HG03135 (cell line): ENCODE measurements around the gene SPEF1.

Experiments
- ATAC-seq: cut with Tn5 transposase; IDR thresholded peaks from one replicate; pipeline ENCODE4 v1.9.1; 2021; ENCODE audit warnings: mild to moderate bottlenecking, moderate library complexity; ENCODE audit not compliant: unreplicated experiment

SPEF1 gene

DNA sequence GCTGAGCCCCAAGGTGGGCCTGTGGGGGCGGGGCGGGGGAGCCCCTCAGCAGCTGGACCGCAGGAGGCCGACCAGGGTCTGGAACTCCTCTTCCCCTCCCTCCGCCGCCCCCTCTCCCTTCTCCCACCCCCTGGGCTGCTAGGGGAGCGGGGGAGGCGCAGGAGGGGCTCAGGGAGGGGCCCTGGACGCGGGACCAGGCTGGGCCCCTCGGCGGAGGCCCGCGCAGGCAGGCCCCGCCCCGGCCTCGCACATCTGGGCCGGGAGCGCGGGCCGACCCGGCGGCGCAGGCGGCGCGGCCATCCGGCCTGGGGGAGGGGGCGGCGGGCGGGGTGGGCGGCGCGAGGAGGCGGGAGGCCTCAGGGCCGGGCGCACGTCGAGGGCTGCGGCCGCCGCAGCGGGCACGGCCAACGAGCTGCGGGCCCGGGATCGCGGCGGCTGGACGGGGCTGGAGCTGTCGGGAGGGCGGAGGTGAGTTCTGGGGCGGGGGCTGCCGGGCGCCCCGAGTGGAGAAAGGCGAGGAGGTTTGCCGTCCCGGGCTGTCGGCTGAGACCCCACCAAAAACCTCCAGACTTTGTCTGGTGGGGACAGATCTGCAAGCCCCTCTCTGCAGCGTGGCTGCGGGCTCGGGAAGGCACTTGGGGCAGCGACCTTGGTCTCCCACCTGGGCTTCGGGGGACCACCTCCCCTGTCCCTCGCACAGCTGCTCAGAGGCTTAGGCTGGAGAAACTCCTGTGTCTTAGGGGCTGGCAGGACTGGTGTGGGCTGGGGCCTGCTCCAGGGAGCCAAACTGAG is 48.7 kb downstream of the SPEF1 start, which contains the start of gene HSPA12B:
HSPA12B (plus strand) TSS at position 359 of the 792 bp plus-strand sequence. CDS start 5,990 bp downstream, outside the sequence.
- ATAC-seq = no peak

DNA sequence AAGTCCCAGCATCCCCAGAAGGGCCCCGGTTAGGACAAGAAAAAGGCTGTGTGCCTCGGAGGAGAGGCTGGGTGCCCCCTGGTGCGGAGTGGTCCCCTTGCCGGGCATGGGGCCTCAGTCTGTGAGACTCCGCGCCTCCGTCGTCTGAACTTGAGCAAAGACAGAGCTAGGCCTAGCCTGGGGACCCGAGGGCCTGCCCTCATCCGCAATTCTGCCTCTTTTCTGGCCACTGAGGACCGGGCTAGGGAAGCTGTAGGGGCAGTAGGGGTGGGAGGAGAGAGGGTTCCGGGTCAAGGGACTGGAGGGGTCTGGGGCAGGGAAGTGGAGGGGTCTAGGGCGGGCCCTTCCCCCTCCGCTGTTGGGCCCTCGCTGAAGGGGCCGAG is 49.3 kb downstream of the SPEF1 start:
- no peak for ATAC-seq

DNA sequence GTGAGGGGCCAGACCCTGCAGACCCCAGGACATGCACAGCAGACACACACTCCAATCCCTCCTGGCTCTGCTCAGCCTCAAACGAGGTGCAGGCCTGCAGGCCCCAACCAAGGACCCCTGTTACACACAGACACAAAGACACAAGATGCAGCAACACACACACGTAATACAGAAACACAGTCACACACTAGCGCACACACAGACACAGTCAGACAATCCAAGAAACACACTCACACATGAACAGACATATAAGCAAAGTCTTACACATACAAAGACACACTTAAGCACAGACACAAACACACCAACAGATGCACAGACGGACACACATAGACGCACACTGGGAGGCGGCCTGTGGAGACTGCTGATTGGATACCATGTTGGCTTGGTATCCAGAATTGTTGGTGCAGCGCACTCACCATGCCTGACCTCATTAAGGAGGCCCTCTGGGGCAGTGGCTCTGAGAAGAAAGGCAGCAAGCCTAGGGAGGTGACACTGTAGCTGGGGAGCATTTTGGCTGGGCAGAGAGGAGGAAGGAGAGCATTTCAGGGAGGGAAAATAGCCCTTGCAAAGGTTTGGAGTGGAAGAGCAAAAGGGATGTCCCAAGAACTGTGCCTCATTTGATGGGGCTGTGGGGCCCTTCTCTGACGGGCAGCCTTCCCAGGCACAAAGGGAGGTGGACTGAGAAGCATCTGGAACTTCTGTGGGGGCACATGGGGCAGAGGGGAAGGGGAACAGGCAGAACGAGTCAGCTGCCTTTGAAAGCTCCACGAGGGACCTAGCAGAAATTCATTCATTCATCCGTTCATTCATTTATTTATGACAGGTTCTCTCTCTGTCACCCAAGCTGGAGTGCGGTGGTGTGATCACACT is 50.2 kb downstream of the SPEF1 start:
- ATAC-seq = no peak

DNA sequence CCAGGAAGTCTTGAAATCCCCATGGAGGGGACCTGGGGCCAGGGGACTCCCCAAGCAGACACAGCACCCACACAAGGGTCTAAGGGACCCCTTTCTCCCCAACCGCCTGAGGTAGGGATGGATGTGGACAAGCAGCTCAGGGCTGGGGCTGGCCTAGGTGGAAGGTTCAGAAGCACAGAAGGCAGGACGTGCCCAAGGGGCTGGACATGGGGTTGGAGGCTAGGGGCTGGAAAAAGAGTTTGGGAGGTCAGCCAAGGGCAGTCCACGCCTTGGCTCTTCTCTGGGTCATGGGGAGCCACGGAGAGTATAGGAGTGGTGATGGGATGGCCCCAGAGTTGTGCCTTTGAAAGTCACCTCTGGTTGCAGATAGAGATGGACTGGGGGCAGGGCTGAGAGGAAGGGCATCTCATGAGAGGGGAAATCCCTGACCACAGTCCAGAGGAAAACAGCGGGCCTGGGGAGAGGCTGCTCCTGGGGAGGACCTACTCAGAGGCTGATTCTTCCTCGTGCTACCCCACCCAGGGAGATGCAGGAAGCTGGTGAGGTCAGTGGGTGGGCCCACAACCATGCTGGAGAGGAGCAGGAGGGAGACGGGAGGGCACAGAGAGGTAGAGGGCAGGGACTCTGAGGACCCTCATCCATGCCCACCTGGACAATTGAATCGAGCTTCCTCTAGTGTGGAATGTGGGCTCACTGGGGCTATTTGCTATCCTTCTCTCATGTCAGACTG is 51.3 kb downstream of the SPEF1 start:
- no peak for ATAC-seq

DNA sequence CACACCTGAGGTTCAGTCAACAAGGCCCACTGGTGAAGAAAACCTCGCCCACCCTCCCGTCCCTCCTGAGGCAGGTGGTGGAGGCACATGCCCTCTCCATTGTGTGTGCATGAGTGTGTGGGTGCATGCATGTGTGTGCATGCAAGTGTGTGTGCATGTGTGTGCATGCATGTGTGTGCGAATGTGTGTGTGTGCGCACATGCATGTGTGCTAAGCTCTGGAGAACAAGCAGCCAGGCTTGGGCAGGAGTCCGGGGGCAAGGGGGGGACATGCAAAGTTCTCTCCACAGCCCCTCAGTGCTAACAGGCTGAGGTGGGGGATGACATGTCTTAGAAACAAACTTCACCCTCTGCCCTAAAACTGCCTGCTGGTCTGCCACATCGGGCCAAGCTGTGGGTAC is 51.9 kb downstream of the SPEF1 start:
- ATAC-seq = no peak

DNA sequence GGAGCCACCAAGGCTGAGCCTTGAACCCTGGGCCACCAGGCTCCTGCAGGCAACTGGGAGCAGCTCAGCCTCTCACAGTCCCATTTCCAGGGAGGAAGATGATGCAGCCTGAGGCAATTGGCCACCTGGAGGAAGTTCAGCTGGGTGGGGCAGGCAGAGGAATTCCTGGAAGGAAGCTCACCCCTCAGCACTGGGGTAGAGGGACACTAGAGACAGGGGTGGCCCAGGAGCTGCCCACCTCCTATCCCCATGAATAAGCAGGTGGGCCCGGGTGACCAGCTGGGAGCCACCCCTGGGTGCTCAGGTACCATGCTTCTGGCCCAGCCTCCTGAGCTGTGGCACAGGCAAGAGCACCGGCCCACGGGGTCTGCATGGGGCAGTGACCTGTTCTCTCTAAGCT is 52.4 kb downstream of the SPEF1 start:
- ATAC-seq = no peak

DNA sequence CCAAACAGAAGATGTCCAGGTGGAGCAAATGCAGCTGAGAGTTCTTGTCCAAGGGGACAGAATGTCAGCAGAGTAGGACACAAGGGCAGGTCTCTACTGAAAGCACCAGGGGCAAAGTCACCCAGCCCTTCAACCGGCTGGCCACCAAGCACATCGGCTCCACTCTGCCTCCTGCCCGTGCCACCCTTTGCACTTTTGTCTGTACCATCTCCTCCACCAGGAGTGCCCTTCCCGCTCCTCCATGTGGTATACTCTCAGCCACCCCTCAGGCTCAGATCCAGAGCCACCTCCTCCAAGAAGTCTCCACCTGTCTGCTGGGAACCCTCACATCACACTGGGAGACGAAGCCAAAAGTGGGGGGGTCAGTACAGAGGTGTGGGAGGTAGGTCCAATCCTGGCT is 52.9 kb downstream of the SPEF1 start:
- no peak for ATAC-seq
